Mucosa of descending colon (tissue), 3 donors: ENCODE measurements around the gene DNAH10. TPM values are rescaled to one million over a fixed set of nuclear protein-coding genes. Genes with fewer than 3 reads are reported as not detected.
"Not testable (repeated sequence)": the region's sequence is repeated elsewhere in the genome, so short reads cannot be mapped to it uniquely, and the experiment has no call there.

ENCODE experiments used
- ATAC-seq: fragments of 200-7000 bp; cut with Tn5 transposase; one replicate; pipeline ENCODE4 v1.9.1; 2020; ENCODE audit warnings: mild to moderate bottlenecking, moderate library complexity
- DNase-seq, 3 donors: peaks; one replicate each; pipeline ENCODE4 v3.0.0-alpha.2; 2020
- H3K36me3 ChIP-seq: fragments of 200-600 bp; one replicate; pipeline ENCODE4 v1.8.0; 2021; ENCODE audit warnings: low read depth, mild to moderate bottlenecking
- H3K4me1 ChIP-seq: fragments of 200-600 bp; one replicate; pipeline ENCODE4 v1.8.0; 2021; ENCODE audit warnings: low read depth, mild to moderate bottlenecking
- H3K4me3 ChIP-seq: fragments of 200-600 bp; one replicate; pipeline ENCODE4 v1.8.0; 2021; ENCODE audit warnings: mild to moderate bottlenecking
- H3K9me3 ChIP-seq: fragments of 200-600 bp; one replicate; pipeline ENCODE4 v1.8.0; 2021; ENCODE audit warnings: mild to moderate bottlenecking
- intact Hi-C, 2 donors: fragments of 100-400 bp; cut with DNase I in 1 of 2; cut with micrococcal nuclease in 1 of 2; formaldehyde crosslinking; loops; one replicate each; pipeline versions ENCODE4 v1.11.0 to v1.11.1; 2022; cut with DNase I, micrococcal nuclease
- total RNA-seq, 3 donors: library from RNA; stranded (reverse); fragmentation: NEBNext Ultra II Directional in 2 of 3; extraction: Animal tissue kit (Norgen Biotek cat#: 25700) in 2 of 3; gene quantifications; one replicate each; pipeline versions ENCODE4 v1.2.1 to v1.2.4, GENCODE V29; 2021 to 2023
- TF ChIP-seq, protein P1 (sequence below): fragments of 200-600 bp; IDR thresholded peaks from one replicate; pipeline ENCODE4 v1.8.0; 2022; ENCODE audit warnings: antibody characterized with exemption, mild to moderate bottlenecking
- donor health status: DM: no; HTN: no; CAD: no; lungs with moderate emphysema.
- donor health status: DM: no; HTN: no; CAD: no.
- donor health status: DM: no; HTN: yes; CAD: no.

DNAH10 gene
- total RNA-seq, 3 donors from 2014 or later: 0.29 to 0.63 (median 0.29) TPM

GRCh38 chr12:123782997-123783792, 21.1 kb downstream of the DNAH10 start:
- intact Hi-C loops: no loop called here
- ATAC-seq: no peak

GRCh38 chr12:123787466-123787865, 25.4 kb downstream of the DNAH10 start:
- Histone ChIP-seq H3K4me1 (no peaks in the 10 kb centered on the region), H3K4me3 (no peak overlapping the region), H3K9me3 (no peaks in the 10 kb centered on the region), H3K36me3 (no peaks in the 10 kb centered on the region)
- ATAC-seq: no peak
- TF ChIP-seq, protein P1, sequence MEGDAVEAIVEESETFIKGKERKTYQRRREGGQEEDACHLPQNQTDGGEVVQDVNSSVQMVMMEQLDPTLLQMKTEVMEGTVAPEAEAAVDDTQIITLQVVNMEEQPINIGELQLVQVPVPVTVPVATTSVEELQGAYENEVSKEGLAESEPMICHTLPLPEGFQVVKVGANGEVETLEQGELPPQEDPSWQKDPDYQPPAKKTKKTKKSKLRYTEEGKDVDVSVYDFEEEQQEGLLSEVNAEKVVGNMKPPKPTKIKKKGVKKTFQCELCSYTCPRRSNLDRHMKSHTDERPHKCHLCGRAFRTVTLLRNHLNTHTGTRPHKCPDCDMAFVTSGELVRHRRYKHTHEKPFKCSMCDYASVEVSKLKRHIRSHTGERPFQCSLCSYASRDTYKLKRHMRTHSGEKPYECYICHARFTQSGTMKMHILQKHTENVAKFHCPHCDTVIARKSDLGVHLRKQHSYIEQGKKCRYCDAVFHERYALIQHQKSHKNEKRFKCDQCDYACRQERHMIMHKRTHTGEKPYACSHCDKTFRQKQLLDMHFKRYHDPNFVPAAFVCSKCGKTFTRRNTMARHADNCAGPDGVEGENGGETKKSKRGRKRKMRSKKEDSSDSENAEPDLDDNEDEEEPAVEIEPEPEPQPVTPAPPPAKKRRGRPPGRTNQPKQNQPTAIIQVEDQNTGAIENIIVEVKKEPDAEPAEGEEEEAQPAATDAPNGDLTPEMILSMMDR: no peak
- no peak for DNase-seq
- intact Hi-C loops: no loop called here

More at GRCh38 chr12:123782997-123783792, 21.1 kb downstream of the DNAH10 start:
- DNase-seq: no peak
- Histone ChIP-seq H3K4me1 (no peaks in the 10 kb centered on the region), H3K9me3 (no peaks in the 10 kb centered on the region), H3K36me3 (no peaks in the 10 kb centered on the region), H3K4me3 (no peak overlapping the region)
- TF ChIP-seq, protein P1: no peak

DNA sequence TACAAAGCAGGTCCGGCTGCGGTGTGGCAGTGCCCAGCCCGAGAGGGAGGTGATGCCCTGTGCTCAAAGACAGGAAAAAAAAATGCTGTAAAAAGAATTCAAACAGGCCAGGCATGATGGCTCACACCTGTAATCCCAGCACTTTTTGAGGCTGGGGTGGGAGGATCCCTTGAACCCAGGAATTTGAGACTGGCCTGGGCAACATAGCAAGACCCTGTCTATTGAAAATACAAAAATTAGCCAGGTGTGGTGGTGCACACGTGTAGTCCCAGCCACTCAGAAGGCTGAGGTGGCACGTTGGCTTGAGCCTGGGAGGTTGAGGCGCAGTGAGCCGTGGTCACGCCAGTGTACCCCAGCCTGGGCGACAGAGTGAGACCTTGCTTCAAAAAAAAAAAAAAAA, 26.4 kb downstream of the DNAH10 start:
- TF ChIP-seq, protein P1: no peak
- intact Hi-C loops: no loop called here
- H3K9me3 ChIP-seq: no peaks in the 10 kb centered on the region

DNA sequence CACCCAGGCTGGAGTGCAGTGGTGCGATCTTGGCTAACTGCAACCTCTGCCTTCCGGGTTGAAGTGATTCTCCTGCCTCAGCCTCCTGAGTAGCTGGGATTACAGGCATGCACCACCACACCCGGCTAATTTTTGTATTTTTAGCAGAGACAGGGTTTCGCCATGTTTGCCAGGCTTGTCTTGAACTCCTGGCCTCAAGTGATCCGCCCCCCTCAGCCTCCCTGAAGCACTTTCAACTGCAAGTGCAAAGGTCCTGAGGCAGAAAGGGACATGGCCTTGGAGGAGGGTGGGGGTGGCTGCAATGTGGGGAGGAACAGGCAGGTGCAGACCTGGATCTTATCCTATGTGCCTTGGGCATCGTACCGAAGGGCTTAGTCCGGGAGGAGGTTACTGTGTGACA, 27.3 kb downstream of the DNAH10 start:
- H3K4me3 ChIP-seq, DNase-seq, H3K4me1 ChIP-seq, intact Hi-C loops, H3K9me3 ChIP-seq, ATAC-seq, H3K36me3 ChIP-seq: not testable (repeated sequence)

More for the DNA sequence above, 26.4 kb downstream of the DNAH10 start:
- no peaks in the 10 kb centered on the region for H3K4me1 ChIP-seq
- ATAC-seq (no peak), DNase-seq (no peak)
- H3K36me3 ChIP-seq: no peaks in the 10 kb centered on the region
- no peak overlapping the region for H3K4me3 ChIP-seq

- TF ChIP-seq, protein P1: no peak
- Histone ChIP-seq H3K4me1 (no peaks in the 10 kb centered on the region), H3K36me3 (no peaks in the 10 kb centered on the region), H3K9me3 (no peaks in the 10 kb centered on the region), H3K4me3 (no peak overlapping the region)
- intact Hi-C loops: no loop called here
- DNase-seq (no peak), ATAC-seq (no peak)
Observed at GRCh38 chr12:123790905-123791467, 28.9 kb downstream of the DNAH10 start.

DNA sequence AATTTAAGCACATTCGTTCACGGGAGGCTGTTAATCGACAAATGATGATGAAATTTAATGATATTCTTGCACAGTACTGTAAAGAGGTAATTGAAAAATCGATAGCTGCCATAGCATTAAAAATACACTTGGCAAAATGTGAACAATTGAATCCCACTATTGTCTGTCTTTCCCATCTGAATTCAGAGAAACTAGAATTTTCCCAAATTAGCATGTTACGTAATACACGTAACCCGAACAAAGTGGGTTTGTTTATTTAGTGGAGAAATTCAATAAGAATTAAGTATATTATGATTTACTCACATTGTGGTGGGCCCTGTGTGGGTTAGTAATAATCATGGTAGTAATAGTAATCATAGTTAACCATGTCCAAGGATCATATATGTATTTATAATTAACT, 31.9 kb downstream of the DNAH10 start:
- H3K4me1 ChIP-seq: no peaks in the 10 kb centered on the region
- ATAC-seq (no peak), DNase-seq (no peak)
- intact Hi-C loops: no loop called here
- no peaks in the 10 kb centered on the region for H3K9me3 ChIP-seq
- H3K4me3 ChIP-seq: no peak overlapping the region
- H3K36me3 ChIP-seq: no peaks in the 10 kb centered on the region
- TF ChIP-seq, protein P1: no peak
